GM13977 (cell line): ENCODE measurements around the gene TMEM203.
A peak's percentile ranks its signal among the peaks of the same experiment; 100 is the strongest.

Source experiments
- DNase-seq: peaks from one replicate; pipeline ENCODE4 v3.0.0; 2012; ENCODE audit warnings: low spot score
- in situ Hi-C: fragments of 300-500 bp; cut with MboI; formaldehyde crosslinking; loops from one replicate; pipeline ENCODE4 v1.12.0; 2022; ENCODE audit warnings: low sequenced_read_pairs, low pct_unique_long_range_greater_than_20kb, mixed read lengths, inconsistent platforms; ENCODE audit not compliant: unreplicated experiment
- TF ChIP-seq, protein P1 (sequence below): IDR thresholded peaks from 2 replicates; pipeline ENCODE4 v1.5.1; 2012; ENCODE audit warnings: mild to moderate bottlenecking, control low read depth; ENCODE audit not compliant: insufficient read depth; ENCODE audit errors: extremely low read depth, missing control alignments

The TMEM203 gene

DNA sequence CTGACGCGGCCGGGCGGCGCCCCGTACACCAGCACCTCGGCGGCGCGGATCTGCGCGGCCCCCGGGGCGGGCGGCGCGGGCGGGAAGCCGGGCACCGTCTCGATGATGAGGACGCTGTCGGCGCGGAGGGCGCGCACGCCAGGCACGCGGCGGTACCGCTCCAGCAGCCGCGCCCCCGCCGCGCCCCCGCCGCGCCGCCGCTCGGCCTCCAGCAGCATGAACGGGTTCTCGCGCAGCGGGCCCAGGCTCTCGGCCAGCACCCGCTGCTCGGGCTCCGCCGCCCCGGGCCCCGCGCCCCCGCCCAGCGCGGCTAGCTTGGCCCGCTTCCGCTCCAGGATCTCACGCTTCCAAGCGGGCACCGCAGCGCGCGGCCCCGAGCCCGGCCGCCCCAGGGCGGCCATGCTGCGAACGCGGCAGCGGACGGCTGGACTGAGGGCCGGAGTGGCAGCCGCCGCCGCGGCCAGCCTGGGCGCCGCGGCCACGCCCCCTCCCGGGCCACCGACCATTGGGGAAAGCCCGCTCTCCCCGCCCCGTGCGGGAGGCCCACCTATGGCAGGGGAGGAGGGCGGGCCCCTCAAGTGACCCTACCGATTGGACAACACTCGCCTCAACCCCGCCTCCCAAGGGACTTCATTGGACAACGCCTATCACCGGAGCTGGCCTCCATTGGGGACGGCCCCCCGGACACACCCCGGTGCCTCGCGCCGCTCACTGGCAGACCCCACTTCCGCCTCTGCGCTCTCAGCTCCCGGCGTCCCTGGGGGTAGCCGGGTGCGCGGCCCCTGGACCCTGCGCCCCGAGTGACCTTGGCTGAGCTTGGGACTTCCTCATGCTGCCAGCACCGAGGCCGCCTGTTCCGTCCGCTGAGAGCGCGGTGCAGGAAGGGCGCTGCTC lies 4.9 kb downstream of the TMEM203 start, which contains the start of gene TPRN:
TSS of gene TPRN (minus strand) at position 431 of the 894 bp plus-strand sequence. CDS start at position 401, 30 bp downstream.
- in situ Hi-C loops = no loop called here
- TF ChIP-seq, protein P1, sequence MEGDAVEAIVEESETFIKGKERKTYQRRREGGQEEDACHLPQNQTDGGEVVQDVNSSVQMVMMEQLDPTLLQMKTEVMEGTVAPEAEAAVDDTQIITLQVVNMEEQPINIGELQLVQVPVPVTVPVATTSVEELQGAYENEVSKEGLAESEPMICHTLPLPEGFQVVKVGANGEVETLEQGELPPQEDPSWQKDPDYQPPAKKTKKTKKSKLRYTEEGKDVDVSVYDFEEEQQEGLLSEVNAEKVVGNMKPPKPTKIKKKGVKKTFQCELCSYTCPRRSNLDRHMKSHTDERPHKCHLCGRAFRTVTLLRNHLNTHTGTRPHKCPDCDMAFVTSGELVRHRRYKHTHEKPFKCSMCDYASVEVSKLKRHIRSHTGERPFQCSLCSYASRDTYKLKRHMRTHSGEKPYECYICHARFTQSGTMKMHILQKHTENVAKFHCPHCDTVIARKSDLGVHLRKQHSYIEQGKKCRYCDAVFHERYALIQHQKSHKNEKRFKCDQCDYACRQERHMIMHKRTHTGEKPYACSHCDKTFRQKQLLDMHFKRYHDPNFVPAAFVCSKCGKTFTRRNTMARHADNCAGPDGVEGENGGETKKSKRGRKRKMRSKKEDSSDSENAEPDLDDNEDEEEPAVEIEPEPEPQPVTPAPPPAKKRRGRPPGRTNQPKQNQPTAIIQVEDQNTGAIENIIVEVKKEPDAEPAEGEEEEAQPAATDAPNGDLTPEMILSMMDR = no peak
- DNase-seq = peak; percentile 100

DNA sequence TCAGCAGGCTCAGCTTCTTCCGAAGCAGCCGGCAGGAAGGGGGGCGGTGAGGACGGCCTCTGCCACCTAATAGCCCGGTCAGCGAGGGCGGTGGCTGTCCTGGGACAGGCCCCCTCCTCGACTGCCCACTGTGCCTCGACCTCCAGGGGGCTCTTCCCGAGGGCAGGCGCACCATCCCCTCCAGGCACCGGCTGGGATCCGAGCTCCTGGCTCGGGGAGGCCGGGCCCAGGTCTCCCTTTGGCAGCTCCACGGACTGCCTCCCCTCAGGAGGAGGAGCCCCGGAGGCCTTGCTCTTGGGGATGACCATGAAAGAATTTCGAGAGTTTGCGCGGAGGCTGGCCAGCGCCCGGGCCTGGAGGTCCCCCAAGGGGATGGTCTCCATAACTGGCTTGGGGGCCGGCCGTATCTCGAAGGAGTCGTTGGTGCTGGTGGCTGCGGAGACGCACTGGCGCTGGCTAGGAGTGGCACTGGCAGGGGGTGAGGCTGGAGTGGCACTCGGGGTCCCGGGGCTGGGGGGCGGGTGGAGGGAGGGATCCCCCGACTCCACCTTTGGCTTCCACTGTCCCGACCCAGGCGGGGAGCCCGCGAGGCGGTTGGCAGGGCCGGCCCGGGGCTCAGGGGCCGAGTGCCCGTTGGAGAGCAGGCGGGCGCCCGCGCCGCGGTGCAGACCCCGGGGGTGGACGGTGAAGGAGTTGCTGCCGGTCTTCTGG lies 5.9 kb downstream of the TMEM203 start:
- no peak for DNase-seq
- TF ChIP-seq, protein P1 = no peak
- in situ Hi-C loops = no loop called here

DNA sequence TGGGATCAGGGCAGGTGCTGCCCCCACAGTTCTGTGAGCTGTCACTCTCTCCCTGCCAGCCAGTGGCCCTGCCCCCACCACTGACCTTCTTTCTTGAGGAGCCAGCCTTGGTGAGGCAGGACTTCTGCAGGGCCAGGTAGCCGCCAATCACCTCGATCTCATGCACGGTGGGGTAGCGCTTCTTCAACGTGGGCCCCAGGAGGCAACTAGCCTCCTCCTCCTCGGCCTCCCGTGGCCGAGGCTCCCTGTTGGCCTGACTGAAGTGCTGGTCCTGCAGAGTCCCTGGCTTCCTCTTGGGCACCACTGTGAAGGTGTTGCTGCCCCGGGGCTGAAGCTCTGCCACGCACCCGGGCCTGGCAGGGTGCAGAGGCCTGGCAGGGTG lies 6.6 kb downstream of the TMEM203 start:
- DNase-seq = no peak
- TF ChIP-seq, protein P1 = no peak
- in situ Hi-C loops = no loop called here

DNA sequence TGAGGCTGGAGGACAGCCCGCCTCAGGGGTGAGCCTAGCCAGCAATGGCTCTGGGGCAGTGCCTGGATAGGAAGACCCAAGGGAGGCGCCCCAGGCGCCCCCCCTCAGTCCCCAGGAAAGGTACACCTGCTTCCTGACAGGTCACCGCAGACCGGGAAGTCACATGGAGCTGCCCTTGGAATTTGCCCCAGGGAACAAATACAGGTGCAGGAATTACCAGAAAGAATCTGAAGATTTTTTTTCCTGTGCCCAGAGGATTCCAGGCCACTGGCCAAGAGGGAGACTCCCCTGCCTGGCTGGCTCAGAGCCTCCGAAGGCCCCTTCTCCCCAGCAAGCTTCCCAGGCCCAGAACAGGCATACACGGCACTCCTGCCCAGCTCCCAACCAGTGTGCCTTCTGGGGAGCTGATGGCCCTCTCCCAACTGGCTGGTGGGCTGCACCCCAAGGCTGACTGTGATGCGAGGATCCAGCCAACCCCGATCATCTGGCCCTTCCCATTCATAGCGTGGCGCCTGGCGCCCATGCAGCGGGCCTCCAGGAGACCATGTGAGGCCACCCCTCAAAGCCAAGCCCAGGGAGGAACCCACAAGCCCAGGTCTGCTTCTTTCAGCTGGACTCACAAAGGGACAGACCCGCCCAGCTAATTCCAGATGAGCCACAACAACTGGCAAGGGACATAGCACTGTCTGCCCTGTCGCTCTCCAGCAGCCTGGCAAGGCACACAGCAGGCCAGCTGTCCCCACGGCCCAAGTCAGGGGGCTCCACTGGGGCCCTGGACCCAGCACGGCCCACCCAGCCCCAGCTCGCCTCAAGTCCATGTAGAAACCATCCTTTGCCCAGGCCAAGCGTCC lies 7.2 kb downstream of the TMEM203 start:
- no peak for DNase-seq
- in situ Hi-C loops = no loop called here
- TF ChIP-seq, protein P1 = no peak

DNA sequence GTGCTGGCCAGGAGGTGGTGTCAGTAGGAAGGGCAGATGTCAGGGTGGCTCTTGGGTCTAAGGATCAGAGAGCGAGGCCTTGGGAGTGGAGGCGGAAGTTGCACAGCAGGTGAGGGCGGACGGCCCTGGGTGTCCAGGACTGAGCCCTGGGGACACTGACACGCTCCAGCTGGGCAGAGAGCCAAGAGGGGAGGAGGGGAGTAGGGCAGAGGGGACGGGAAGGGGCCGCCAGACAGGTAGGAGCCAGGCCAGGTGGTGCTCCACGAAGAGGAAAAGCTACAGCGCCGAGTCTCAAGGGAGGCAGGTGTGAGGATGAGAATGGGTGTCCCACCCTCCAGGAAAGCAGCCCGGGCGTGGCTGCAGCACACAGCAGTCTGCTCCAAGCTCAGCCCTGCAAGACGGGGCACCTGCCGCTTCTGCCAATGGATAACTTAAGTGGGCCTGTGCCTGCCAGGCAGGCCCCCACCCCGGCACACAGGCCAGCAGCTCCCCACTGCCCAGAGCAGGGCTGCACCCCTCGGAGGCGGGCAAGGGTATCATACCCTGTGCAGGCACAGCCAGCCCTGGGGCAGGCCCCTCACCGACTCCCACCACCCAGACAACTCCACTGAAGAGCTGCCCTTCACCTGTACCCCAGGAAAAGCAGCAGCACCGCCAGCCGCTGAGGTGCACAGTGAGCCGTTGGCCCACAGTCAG lies 9.8 kb downstream of the TMEM203 start:
- DNase-seq = no peak
- TF ChIP-seq, protein P1 = no peak
- in situ Hi-C loops = no loop called here
